Adrenal gland (tissue), 12 donors: Measurements from ENCODE around the gene CTDSPL. TPM values are rescaled to one million over a fixed set of nuclear protein-coding genes. Genes with fewer than 3 reads are reported as not detected.

Experiments used
- DNase-seq, 7 donors: peaks; one replicate each; pipeline ENCODE4 v3.0.0-alpha.2; 2019 to 2020
- H3K27ac ChIP-seq, 5 donors: fragments of 200-600 bp; sonication (generic) in 4 of 5; 1 replicate in 3 of 5; 2 replicates in 2 of 5; pipeline versions ENCODE4 v1.5.1 to v1.8.0; 2016 to 2020; ENCODE audit warnings: mild to moderate bottlenecking in 1 of 5
- H3K27me3 ChIP-seq: fragments of 200-600 bp; 2 replicates; pipeline ENCODE4 v1.8.0; 2021
- H3K36me3 ChIP-seq, 2 donors: fragments of 200-600 bp; replicated peaks in 1 of 2; 1 replicate in 1 of 2; 2 replicates in 1 of 2; pipeline versions ENCODE4 v1.5.1 to v1.8.0; 2018 to 2022
- H3K4me1 ChIP-seq, 2 donors: fragments of 200-600 bp; replicated peaks in 1 of 2; 1 replicate in 1 of 2; 2 replicates in 1 of 2; pipeline versions ENCODE4 v1.5.1 to v1.8.0; 2018 to 2021
- H3K4me3 ChIP-seq, 4 donors: fragments of 200-600 bp; sonication (generic) in 3 of 4; one replicate each; pipeline ENCODE4 v1.5.1; 2016 to 2018
- H3K9me3 ChIP-seq, 3 donors: fragments of 200-600 bp; sonication (generic) in 1 of 3; replicated peaks in 1 of 3; 1 replicate in 2 of 3; 2 replicates in 1 of 3; pipeline versions ENCODE4 v1.5.1 to v1.8.0; 2016 to 2021
- CTCF ChIP-seq, 6 experiments: fragments of 450-650 bp in 4 of 6; fragments of 200-600 bp in 2 of 6; sonication (generic) in 1 of 6; IDR thresholded peaks; 1 replicate in 5 of 6; 2 replicates in 1 of 6; pipeline versions ENCODE4 v1.5.1 to v1.8.0; 2016 to 2021; ENCODE audit warnings: antibody characterized with exemption in 6 of 6, mild to moderate bottlenecking in 2 of 6, moderate library complexity in 1 of 6
- POLR2A ChIP-seq, 2 donors: fragments of 450-650 bp; IDR thresholded peaks; one replicate each; pipeline ENCODE4 v1.6.1; 2017; ENCODE audit warnings: antibody characterized with exemption in 2 of 2, mild to moderate bottlenecking in 2 of 2, moderate library complexity in 1 of 2
- WGBS, 4 donors: extraction: QIAGEN DNeasy Blood & Tissue Kit in 2 of 4; methylation state at CpG; one replicate each; pipeline versions ENCODE4 v1.1.5 to v1.1.7; 2013 to 2017; 5-methylcytosine and 5-hydroxymethylcytosine counted together
- intact Hi-C, 2 donors: fragments of 100-400 bp; cut with DNase I; formaldehyde crosslinking; loops; one replicate each; pipeline versions ENCODE4 v1.14.1 to v1.15.0; 2022 to 2023
- polyA plus RNA-seq, 3 donors: library from polyadenylated mRNA; stranded (reverse); fragments of 200-250 nt in 2 of 3; fragments of 350-450 nt in 1 of 3; fragmentation: Illumina TruSeq in 1 of 3; extraction: RNeasy Lipid Tissue Mini Kit (QIAGEN cat#74804) in 1 of 3; gene quantifications; one replicate each; pipeline ENCODE4 v1.2.3, GENCODE V29; 2013 to 2014
- total RNA-seq, 9 donors: library from RNA; depleted of rRNA in 4 of 9; stranded (reverse); fragments of >200 nt in 4 of 9; fragments of 120-200 nt in 1 of 9; fragmentation: NEBNext Ultra II Directional in 1 of 9; extraction: Animal tissue kit (Norgen Biotek cat#: 25700) in 1 of 9; gene quantifications; one replicate each; pipeline versions ENCODE4 v1.1.0 to v1.2.4, GENCODE V29; 2013 to 2023
- donor health status: healthy with polysubstance abuse.
- donor health status: Bipolar disorder and iron deficiency.
- donor health status: DM: yes; HTN: yes; CAD: no.
- donor health status: DM: no; HTN: no; CAD: no.
- donor health status: DM: no; HTN: no; CAD: no.
- donor health status: DM: yes; HTN: yes; CAD: no.

CTDSPL gene
- total and polyA plus RNA-seq, 12 donors = 6.4 to 27.7 (median 16.0) TPM

GRCh38 chr3:37823189-37823588 lies 38.5 kb upstream of the CTDSPL start:
- Histone ChIP-seq H3K4me1 (peaks cover 0 to 3% of the 10 kb centered on the region in 2 donors), H3K9me3 (no peaks in the 10 kb centered on the region), H3K36me3 (peaks cover 0 to 21% of the 10 kb centered on the region in 2 donors), H3K4me3 (no peak overlapping the region), H3K27me3 (no peaks in the 10 kb centered on the region), H3K27ac (no peak overlapping the region)
- no peak for DNase-seq
- TF ChIP-seq POLR2A (IDR thresholded peaks at IDR 0.05) (no peak), CTCF (IDR thresholded peaks at IDR 0.05) (no peak)
- intact Hi-C loops = no loop called here
- 67 to 83% (median 75%) methylated on average over 4 of the region's 4 CpGs for WGBS, 4 donors

- intact Hi-C loops = no loop called here
- H3K27ac ChIP-seq = no peak overlapping the region
- DNase-seq = no peak
- H3K36me3 ChIP-seq = peaks cover 0 to 14% of the 10 kb centered on the region in 2 donors
- H3K4me3 ChIP-seq = no peak overlapping the region
- no peaks in the 10 kb centered on the region for H3K9me3 ChIP-seq
- H3K4me1 ChIP-seq = no peaks in the 10 kb centered on the region
- no peaks in the 10 kb centered on the region for H3K27me3 ChIP-seq
- TF ChIP-seq CTCF (IDR thresholded peaks at IDR 0.05) = no peak
- TF ChIP-seq POLR2A (IDR thresholded peaks at IDR 0.05) = no peak
- WGBS, 4 donors = 84 to 87% (median 86%) methylated on average over 9 of the region's 9 CpGs
Observed at GRCh38 chr3:37824090-37824953, 37.4 kb upstream of the CTDSPL start.

- H3K4me3 ChIP-seq = no peak overlapping the region
- H3K36me3 ChIP-seq = peaks cover 0 to 8% of the 10 kb centered on the region in 2 donors
- no peak overlapping the region for H3K27ac ChIP-seq
- no peak for DNase-seq
- no peaks in the 10 kb centered on the region for H3K9me3 ChIP-seq
- no peaks in the 10 kb centered on the region for H3K27me3 ChIP-seq
- intact Hi-C loops = no loop called here
- TF ChIP-seq CTCF (IDR thresholded peaks at IDR 0.05) (no peak), POLR2A (IDR thresholded peaks at IDR 0.05) (no peak)
- WGBS, 4 donors = 52 to 64% (median 55%) methylated on average over 1 of the region's 1 CpG
- H3K4me1 ChIP-seq = no peaks in the 10 kb centered on the region
Observed at GRCh38 chr3:37824954-37825328, 36.7 kb upstream of the CTDSPL start.

GRCh38 chr3:37825744-37826400 lies 35.8 kb upstream of the CTDSPL start:
- DNase-seq = no peak
- H3K4me3 ChIP-seq = no peak overlapping the region
- H3K4me1 ChIP-seq = no peaks in the 10 kb centered on the region
- H3K36me3 ChIP-seq = no peaks in the 10 kb centered on the region
- no peak overlapping the region for H3K27ac ChIP-seq
- no peaks in the 10 kb centered on the region for H3K27me3 ChIP-seq
- 56 to 78% (median 69%) methylated on average over 3 of the region's 3 CpGs for WGBS, 4 donors
- TF ChIP-seq POLR2A (IDR thresholded peaks at IDR 0.05) (no peak), CTCF (IDR thresholded peaks at IDR 0.05) (no peak)
- H3K9me3 ChIP-seq = no peaks in the 10 kb centered on the region
- intact Hi-C loops = no loop called here
